ENCODE measurements around the gene SOS1.

DNA sequence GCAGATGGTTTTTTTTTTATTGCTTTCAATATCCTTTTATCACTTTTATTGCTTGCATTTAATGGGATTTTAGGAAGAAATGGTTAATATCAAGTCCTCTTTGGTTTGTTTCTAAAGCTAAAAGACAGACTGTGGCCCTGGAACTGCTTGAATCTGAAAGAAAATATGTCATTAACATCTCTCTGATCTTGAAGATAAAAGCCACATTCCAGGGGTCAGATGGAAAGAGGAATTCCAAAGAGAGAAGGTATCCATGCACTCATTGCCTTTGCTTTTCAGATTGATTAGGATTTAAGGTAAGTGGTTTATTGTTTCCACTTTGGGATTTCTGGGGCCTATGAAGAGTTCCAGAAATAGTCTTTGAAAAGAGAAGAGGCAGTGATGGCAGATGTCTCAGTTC is 177.1 kb downstream of the SOS1 start:
- TF ChIP-seq CHD4 (IDR thresholded peaks at IDR 0.05; ENCODE audit: borderline replicate concordance, low read length) (no peak), RARG (CRISPR knock-in tag; IDR thresholded peaks at IDR 0.05; ENCODE audit: low read depth) (no peak), BHLHE40 (IDR thresholded peaks at IDR 0.05; ENCODE audit: low read length) (no peak), SIN3B (IDR thresholded peaks at IDR 0.05; ENCODE audit: low read length) (no peak), DPF2 (CRISPR knock-in tag; IDR thresholded peaks at IDR 0.05; ENCODE audit: borderline replicate concordance, low read depth) (no peak)

Measured in HepG2 (cell line).